ENCODE data around the gene NUB1. TPM values are rescaled to one million over a fixed set of nuclear protein-coding genes. Genes with fewer than 3 reads are reported as not detected.
A peak's percentile ranks its signal among the peaks of the same experiment; 100 is the strongest.

Gene NUB1
- polyA plus RNA-seq, 1 of the 3 experiments (the other 2 are of a cell fraction) = 54.0 TPM

DNA sequence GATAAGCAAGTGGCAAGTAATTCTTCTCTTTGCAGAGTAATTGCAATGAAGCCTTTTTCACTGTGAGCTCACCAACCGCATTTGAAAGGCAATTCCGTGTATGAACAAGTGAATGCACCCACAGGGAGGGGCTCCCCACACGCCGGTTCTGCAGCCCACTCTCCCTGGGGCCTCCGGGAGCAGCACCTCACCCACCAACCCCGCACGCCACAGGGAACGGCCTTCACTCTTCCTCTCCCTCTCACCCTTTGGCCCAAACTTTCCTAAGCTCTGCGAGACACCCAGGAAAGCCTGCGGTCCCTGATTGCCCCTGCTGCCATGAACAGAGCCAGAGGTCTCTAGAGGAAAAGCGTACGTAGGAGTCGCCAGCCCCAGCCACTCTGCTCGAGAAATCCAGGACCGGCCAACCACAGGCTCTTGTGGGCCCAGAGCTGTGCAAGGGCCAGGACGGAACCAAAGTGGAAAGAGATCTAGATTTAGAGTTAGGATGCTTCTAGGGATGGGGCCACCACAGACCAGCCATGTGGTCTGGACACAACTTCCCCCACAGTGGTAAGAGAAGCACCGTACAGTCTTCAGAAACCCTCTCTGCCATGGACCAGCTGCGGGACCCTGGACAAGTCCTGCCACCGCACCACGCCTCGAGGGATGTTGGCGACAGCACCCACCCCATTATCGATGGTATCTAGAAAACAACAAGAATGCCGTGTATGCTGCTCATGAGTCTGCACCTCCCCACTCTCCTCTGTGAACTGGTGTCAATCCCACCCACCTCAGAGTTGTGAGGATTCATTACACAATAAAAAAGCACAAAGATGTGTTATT is 64.7 kb downstream of the NUB1 start:
- DNase-seq = peak; percentile 30
- peaks cover 31% of the 10 kb centered on the region for H3K27me3 ChIP-seq (ENCODE audit: insufficient read depth)
- CTCF ChIA-PET = interaction anchor here (1.0 to 2.1 kb wide), 3 partner anchors 35 to 162 kb away, joined by 3 to 8 read pairs (median 6); no protein-coding TSS in a partner anchor

DNA sequence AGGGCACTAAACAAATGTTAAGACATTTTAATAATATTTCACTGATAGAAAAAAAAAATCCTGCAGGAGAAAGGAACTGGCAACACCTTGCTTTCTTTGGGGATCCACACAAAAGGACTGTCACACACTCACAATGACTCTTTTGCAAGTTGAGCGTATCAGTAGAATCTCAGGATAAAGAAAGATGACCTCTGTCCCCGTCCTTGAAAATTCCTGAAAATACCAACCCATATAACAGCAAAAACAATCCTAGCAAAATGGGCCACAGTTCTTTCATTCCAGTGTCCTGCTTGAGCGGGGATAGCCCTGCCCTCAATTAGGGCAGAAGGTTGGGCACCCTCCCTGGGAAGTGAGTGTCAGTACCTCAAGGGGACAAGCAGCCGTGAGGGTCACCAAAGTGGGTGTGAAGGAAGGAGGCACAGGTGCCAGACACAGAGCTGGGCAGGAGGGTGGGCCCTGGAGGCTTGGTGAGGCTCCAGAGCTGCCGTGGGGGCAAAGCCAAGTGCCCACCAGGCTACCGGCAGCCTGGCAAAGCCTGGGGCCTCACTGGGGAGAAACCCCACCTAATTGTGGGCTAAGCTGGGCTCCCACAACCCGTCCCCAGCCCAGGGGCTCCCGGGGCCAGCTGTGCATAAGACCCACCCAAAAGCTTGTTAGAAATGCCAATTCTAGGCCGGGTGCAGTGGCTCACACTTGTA is 65.4 kb downstream of the NUB1 start:
- no peak overlapping the region for H3K4me3 ChIP-seq (ENCODE audit: low read depth in 2 of 2, low read length in 1 of 2)
- no peak overlapping the region for H3K4me2 ChIP-seq
- CTCF ChIA-PET = no interaction called here
- H3K9me3 ChIP-seq = no peaks in the 10 kb centered on the region
- DNase-seq = no peak
- H2AFZ ChIP-seq (ENCODE audit: low read depth) = no peak overlapping the region
- H3K79me2 ChIP-seq (ENCODE audit: insufficient read depth) = no peaks in the 10 kb centered on the region
- no peaks in the 10 kb centered on the region for H3K9me2 ChIP-seq
- no peaks in the 10 kb centered on the region for H3F3A ChIP-seq (replicated peaks; ENCODE audit: insufficient read depth)
- peaks cover 0 to 21% of the 10 kb centered on the region in 2 experiments; a peak in 2 of 4 replicates for H3K4me1 ChIP-seq (ENCODE audit: control insufficient read depth in 1 of 2, insufficient read depth in 2 of 2, low read depth in 1 of 2, low read length in 1 of 2)
- H3K27ac ChIP-seq (ENCODE audit: low read depth in 2 of 2, low read length in 1 of 2) = no peak overlapping the region
- H4K20me1 ChIP-seq (ENCODE audit: insufficient read depth) = no peaks in the 10 kb centered on the region
- H3K27me3 ChIP-seq (ENCODE audit: insufficient read depth) = peaks cover 39% of the 10 kb centered on the region
- no peak overlapping the region for H3K9ac ChIP-seq
- WGBS (ENCODE audit: low lambda C conversion rate) = 77% methylated on average over 7 of the region's 9 CpGs
- H3K36me3 ChIP-seq (replicated peaks in 1 of 2; ENCODE audit: control insufficient read depth in 1 of 2, insufficient read depth in 2 of 2, low read length in 1 of 2) = no peaks in the 10 kb centered on the region
- POLR2A ChIA-PET = no interaction called here
- no peak for TF ChIP-seq GABPA (IDR thresholded peaks at IDR 0.05; ENCODE audit: low read depth)
- no peak for TF ChIP-seq ELF1 (IDR thresholded peaks at IDR 0.05)
- TF ChIP-seq NRF1 (IDR thresholded peaks at IDR 0.05; ENCODE audit: low read depth, low read length) = no peak
- TF ChIP-seq RXRA (IDR thresholded peaks at IDR 0.05; ENCODE audit: borderline replicate concordance, low read depth) = no peak
- no peak for TF ChIP-seq TEAD4 (IDR thresholded peaks at IDR 0.05; ENCODE audit: borderline replicate concordance, insufficient read depth)
- no peak for TF ChIP-seq TCF12 (IDR thresholded peaks at IDR 0.05)
- TF ChIP-seq, protein P1, sequence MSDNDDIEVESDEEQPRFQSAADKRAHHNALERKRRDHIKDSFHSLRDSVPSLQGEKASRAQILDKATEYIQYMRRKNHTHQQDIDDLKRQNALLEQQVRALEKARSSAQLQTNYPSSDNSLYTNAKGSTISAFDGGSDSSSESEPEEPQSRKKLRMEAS (IDR thresholded peaks at IDR 0.05; ENCODE audit: low read depth) = no peak
- TF ChIP-seq, protein P2, sequence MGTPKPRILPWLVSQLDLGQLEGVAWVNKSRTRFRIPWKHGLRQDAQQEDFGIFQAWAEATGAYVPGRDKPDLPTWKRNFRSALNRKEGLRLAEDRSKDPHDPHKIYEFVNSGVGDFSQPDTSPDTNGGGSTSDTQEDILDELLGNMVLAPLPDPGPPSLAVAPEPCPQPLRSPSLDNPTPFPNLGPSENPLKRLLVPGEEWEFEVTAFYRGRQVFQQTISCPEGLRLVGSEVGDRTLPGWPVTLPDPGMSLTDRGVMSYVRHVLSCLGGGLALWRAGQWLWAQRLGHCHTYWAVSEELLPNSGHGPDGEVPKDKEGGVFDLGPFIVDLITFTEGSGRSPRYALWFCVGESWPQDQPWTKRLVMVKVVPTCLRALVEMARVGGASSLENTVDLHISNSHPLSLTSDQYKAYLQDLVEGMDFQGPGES (IDR thresholded peaks at IDR 0.05; ENCODE audit: low read depth, low read length) = no peak
- no peak for TF ChIP-seq CHD2 (IDR thresholded peaks at IDR 0.05; ENCODE audit: low read length, partially characterized antibody)
- TF ChIP-seq, protein P3, sequence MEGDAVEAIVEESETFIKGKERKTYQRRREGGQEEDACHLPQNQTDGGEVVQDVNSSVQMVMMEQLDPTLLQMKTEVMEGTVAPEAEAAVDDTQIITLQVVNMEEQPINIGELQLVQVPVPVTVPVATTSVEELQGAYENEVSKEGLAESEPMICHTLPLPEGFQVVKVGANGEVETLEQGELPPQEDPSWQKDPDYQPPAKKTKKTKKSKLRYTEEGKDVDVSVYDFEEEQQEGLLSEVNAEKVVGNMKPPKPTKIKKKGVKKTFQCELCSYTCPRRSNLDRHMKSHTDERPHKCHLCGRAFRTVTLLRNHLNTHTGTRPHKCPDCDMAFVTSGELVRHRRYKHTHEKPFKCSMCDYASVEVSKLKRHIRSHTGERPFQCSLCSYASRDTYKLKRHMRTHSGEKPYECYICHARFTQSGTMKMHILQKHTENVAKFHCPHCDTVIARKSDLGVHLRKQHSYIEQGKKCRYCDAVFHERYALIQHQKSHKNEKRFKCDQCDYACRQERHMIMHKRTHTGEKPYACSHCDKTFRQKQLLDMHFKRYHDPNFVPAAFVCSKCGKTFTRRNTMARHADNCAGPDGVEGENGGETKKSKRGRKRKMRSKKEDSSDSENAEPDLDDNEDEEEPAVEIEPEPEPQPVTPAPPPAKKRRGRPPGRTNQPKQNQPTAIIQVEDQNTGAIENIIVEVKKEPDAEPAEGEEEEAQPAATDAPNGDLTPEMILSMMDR (IDR thresholded peaks at IDR 0.05) = no peak
- no peak for TF ChIP-seq JUND (IDR thresholded peaks at IDR 0.05)

More for the DNA sequence above, 64.7 kb downstream of the NUB1 start:
- H3K27ac ChIP-seq (ENCODE audit: low read depth in 2 of 2, low read length in 1 of 2) = no peak overlapping the region
- H3K4me1 ChIP-seq (ENCODE audit: control insufficient read depth in 1 of 2, insufficient read depth in 2 of 2, low read depth in 1 of 2, low read length in 1 of 2) = peaks cover 0 to 19% of the 10 kb centered on the region in 2 experiments; a peak in 2 of 4 replicates
- WGBS (ENCODE audit: low lambda C conversion rate) = 85% methylated on average over 24 of the region's 24 CpGs
- H3K9ac ChIP-seq = no peak overlapping the region
- no peak overlapping the region for H2AFZ ChIP-seq (ENCODE audit: low read depth)
- H3K36me3 ChIP-seq (replicated peaks in 1 of 2; ENCODE audit: control insufficient read depth in 1 of 2, insufficient read depth in 2 of 2, low read length in 1 of 2) = no peaks in the 10 kb centered on the region
- H3K4me3 ChIP-seq (ENCODE audit: low read depth in 2 of 2, low read length in 1 of 2) = no peak overlapping the region
- no peak overlapping the region for H3K4me2 ChIP-seq
- TF ChIP-seq, protein P2 (IDR thresholded peaks at IDR 0.05; ENCODE audit: low read depth, low read length) = no peak
- TF ChIP-seq, protein P4, sequence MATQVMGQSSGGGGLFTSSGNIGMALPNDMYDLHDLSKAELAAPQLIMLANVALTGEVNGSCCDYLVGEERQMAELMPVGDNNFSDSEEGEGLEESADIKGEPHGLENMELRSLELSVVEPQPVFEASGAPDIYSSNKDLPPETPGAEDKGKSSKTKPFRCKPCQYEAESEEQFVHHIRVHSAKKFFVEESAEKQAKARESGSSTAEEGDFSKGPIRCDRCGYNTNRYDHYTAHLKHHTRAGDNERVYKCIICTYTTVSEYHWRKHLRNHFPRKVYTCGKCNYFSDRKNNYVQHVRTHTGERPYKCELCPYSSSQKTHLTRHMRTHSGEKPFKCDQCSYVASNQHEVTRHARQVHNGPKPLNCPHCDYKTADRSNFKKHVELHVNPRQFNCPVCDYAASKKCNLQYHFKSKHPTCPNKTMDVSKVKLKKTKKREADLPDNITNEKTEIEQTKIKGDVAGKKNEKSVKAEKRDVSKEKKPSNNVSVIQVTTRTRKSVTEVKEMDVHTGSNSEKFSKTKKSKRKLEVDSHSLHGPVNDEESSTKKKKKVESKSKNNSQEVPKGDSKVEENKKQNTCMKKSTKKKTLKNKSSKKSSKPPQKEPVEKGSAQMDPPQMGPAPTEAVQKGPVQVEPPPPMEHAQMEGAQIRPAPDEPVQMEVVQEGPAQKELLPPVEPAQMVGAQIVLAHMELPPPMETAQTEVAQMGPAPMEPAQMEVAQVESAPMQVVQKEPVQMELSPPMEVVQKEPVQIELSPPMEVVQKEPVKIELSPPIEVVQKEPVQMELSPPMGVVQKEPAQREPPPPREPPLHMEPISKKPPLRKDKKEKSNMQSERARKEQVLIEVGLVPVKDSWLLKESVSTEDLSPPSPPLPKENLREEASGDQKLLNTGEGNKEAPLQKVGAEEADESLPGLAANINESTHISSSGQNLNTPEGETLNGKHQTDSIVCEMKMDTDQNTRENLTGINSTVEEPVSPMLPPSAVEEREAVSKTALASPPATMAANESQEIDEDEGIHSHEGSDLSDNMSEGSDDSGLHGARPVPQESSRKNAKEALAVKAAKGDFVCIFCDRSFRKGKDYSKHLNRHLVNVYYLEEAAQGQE (IDR thresholded peaks at IDR 0.05; ENCODE audit: low read depth, low read length) = no peak
- TF ChIP-seq JUND (IDR thresholded peaks at IDR 0.05) (no peak), SIN3A (IDR thresholded peaks at IDR 0.05; ENCODE audit: borderline replicate concordance, low read depth, low read length) (no peak), NRF1 (IDR thresholded peaks at IDR 0.05; ENCODE audit: low read depth, low read length) (no peak), GABPA (IDR thresholded peaks at IDR 0.05; ENCODE audit: low read depth) (no peak)
- H4K20me1 ChIP-seq (ENCODE audit: insufficient read depth) = no peaks in the 10 kb centered on the region
- no peaks in the 10 kb centered on the region for H3K79me2 ChIP-seq (ENCODE audit: insufficient read depth)
- H3K9me3 ChIP-seq = no peaks in the 10 kb centered on the region
- no peaks in the 10 kb centered on the region for H3K9me2 ChIP-seq
- H3F3A ChIP-seq (replicated peaks; ENCODE audit: insufficient read depth) = no peaks in the 10 kb centered on the region
- POLR2A ChIA-PET = no interaction called here

Measured in SK-N-SH (cell line).